ENCODE data around the gene PNPT1. TPM values are rescaled to one million over a fixed set of nuclear protein-coding genes. Genes with fewer than 3 reads are reported as not detected.
"Not testable (repeated sequence)": the region's sequence is repeated elsewhere in the genome, so short reads cannot be mapped to it uniquely, and the experiment has no call there.

The PNPT1 gene
- total RNA-seq, 2 experiments from 2014 or later = 10.2 to 10.3 TPM

DNA sequence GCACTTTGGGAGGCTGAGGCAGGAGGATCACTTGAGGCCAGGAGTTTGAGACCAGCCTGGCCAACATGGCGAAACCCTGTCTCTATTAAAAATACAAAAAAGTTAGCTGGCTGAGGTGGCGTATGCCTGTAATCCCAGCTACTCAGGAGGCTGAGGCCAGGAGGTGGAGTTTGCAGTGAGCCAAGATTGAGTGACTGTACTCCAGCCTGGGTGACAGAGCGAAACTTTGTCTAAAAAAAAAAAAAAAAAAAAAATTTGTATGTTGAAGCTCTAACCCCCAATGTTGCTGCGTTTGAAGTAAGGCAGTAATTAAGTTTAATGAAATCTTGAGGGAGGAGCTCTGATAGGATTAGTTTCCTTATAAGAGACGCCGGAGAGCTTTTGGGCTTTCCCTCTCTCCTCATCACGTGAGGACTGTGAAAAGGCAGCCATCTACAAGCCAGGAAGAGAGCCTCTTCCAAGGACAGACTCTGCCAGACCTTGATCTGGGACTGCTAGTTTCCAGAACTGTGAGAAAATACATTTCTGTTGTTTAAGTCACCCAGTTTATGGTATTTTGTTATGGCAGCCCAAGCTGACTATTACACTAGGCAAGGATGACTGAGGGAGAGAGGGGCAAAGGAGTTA is 11.5 kb upstream of the PNPT1 start:
- ATAC-seq (ENCODE audit: poor library complexity) (no peak), DNase-seq (no peak)
- Mint-ChIP-seq H3K4me1 (ENCODE audit: low read depth) (no peaks in the 10 kb centered on the region), H3K36me3 (ENCODE audit: low read depth) (no peaks in the 10 kb centered on the region), H3K9me3 (no peaks in the 10 kb centered on the region), H3K27ac (no peak overlapping the region), H3K4me3 (no peak overlapping the region), H3K27me3 (peaks cover 24% of the 10 kb centered on the region)
- Histone ChIP-seq H3K36me3 (ENCODE audit: insufficient read depth, low read length) (no peaks in the 10 kb centered on the region), H3K4me1 (ENCODE audit: insufficient read depth, low read length) (no peaks in the 10 kb centered on the region), H3K9me3 (ENCODE audit: control insufficient read depth in 1 of 2, insufficient read depth in 1 of 2, low read length in 2 of 2) (no peaks in the 10 kb centered on the region), H3K4me3 (ENCODE audit: low read length) (no peak overlapping the region), H3K27ac (ENCODE audit: low read depth in 1 of 2, low read length in 2 of 2) (no peak overlapping the region), H3K27me3 (ENCODE audit: control insufficient read depth in 1 of 2, insufficient read depth in 2 of 2, low read length in 2 of 2) (no peaks in the 10 kb centered on the region)
- TF ChIP-seq, protein P1, sequence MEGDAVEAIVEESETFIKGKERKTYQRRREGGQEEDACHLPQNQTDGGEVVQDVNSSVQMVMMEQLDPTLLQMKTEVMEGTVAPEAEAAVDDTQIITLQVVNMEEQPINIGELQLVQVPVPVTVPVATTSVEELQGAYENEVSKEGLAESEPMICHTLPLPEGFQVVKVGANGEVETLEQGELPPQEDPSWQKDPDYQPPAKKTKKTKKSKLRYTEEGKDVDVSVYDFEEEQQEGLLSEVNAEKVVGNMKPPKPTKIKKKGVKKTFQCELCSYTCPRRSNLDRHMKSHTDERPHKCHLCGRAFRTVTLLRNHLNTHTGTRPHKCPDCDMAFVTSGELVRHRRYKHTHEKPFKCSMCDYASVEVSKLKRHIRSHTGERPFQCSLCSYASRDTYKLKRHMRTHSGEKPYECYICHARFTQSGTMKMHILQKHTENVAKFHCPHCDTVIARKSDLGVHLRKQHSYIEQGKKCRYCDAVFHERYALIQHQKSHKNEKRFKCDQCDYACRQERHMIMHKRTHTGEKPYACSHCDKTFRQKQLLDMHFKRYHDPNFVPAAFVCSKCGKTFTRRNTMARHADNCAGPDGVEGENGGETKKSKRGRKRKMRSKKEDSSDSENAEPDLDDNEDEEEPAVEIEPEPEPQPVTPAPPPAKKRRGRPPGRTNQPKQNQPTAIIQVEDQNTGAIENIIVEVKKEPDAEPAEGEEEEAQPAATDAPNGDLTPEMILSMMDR (IDR thresholded peaks at IDR 0.05) = no peak
- intact Hi-C loops (cut with DNase I, micrococcal nuclease) = no loop called here
- ChIA-PET CTCF (no interaction called here), POLR2A (no interaction called here)

DNA sequence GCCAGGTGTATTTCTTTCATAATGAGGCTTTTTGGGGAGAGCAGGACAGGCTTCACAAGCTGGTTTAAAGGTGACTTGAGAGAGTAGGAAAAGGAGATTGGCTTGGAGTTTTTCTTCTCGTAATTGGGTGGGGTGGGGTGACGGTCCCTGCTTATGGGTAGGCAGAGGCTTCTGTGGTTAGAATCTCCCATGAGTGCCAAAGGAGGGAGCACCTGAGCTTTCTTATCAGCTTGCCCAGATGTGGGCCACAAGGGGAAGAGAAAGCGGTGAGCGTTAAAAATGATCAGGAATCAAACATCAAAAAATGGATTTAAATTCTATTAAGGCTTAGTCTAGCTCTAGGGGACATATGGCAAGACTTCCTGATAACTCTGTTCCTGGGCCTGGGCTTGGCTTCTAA is 9.7 kb upstream of the PNPT1 start:
- Mint-ChIP-seq H3K9me3 (no peaks in the 10 kb centered on the region), H3K27me3 (peaks cover 24% of the 10 kb centered on the region), H3K4me1 (ENCODE audit: low read depth) (no peaks in the 10 kb centered on the region), H3K27ac (no peak overlapping the region), H3K36me3 (ENCODE audit: low read depth) (no peaks in the 10 kb centered on the region), H3K4me3 (no peak overlapping the region)
- DNase-seq (no peak), ATAC-seq (ENCODE audit: poor library complexity) (no peak)
- Histone ChIP-seq H3K4me1 (ENCODE audit: insufficient read depth, low read length) (no peaks in the 10 kb centered on the region), H3K4me3 (ENCODE audit: low read length) (no peak overlapping the region), H3K27ac (ENCODE audit: low read depth in 1 of 2, low read length in 2 of 2) (no peak overlapping the region), H3K36me3 (ENCODE audit: insufficient read depth, low read length) (no peaks in the 10 kb centered on the region), H3K9me3 (ENCODE audit: control insufficient read depth in 1 of 2, insufficient read depth in 1 of 2, low read length in 2 of 2) (no peaks in the 10 kb centered on the region), H3K27me3 (ENCODE audit: control insufficient read depth in 1 of 2, insufficient read depth in 2 of 2, low read length in 2 of 2) (no peaks in the 10 kb centered on the region)
- intact Hi-C loops (cut with DNase I, micrococcal nuclease) = no loop called here
- TF ChIP-seq, protein P1 (IDR thresholded peaks at IDR 0.05) = no peak
- CTCF ChIA-PET = interaction anchor here (0.8 kb wide), 1 partner anchor 10 kb away, joined by 3 read pairs; the partner anchor contains the start of gene PNPT1
- POLR2A ChIA-PET = no interaction called here

DNA sequence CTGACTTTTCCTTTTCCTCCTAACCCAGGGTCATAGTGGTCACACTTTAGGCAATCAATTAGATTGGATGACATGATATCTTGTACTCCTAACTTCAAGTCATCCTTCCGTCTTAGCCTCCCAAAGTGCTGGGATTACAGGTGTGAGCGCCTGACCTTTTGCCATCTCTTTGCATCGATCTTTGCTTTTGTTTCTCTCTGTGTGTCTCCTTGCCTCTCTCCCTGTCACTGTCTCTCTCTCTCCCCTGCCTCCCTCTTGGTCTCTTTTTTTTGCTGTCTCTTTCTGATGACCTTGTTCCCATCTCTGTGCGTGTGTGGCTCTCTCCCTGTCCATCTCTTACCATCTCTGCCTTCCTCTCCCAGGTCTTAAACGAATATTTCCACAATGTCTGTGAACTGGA is 904 bp downstream of the PNPT1 start:
- DNase-seq; H3K27me3 ChIP-seq (ENCODE audit: control insufficient read depth in 1 of 2, insufficient read depth in 2 of 2, low read length in 2 of 2); H3K27ac ChIP-seq (ENCODE audit: low read depth in 1 of 2, low read length in 2 of 2); H3K9me3 ChIP-seq (ENCODE audit: control insufficient read depth in 1 of 2, insufficient read depth in 1 of 2, low read length in 2 of 2); H3K27me3 Mint-ChIP-seq; H3K4me1 ChIP-seq (ENCODE audit: insufficient read depth, low read length); H3K9me3 Mint-ChIP-seq; ATAC-seq (ENCODE audit: poor library complexity); H3K36me3 ChIP-seq (ENCODE audit: insufficient read depth, low read length): not testable (repeated sequence)
- ChIA-PET CTCF (interaction anchor here (1.0 kb wide), 1 partner anchor 10 kb away, joined by 3 read pairs; no protein-coding TSS in a partner anchor), POLR2A (interaction anchor here (0.7 to 1.2 kb wide), 2 partner anchors 75 to 173 kb away, joined by 3 to 5 read pairs; partner anchors contain the start of genes CFAP36 and PPP4R3B)
- peaks cover 44% of the 10 kb centered on the region for H3K4me1 Mint-ChIP-seq (ENCODE audit: low read depth)
- H3K27ac Mint-ChIP-seq = peak overlapping the region; percentile 92
- intact Hi-C loops (cut with DNase I, micrococcal nuclease) = loop anchor here in 1 of 2 experiments (5.0 to 10.0 kb wide), 4 partner anchors 175 to 1908 kb away; partner anchors contain the start of genes ASB3, CCDC88A, CFAP36 and EML6
- H3K4me3 ChIP-seq (ENCODE audit: low read length) = peak overlapping the region; percentile 94
- peak overlapping the region; percentile 94 for H3K4me3 Mint-ChIP-seq
- H3K36me3 Mint-ChIP-seq (ENCODE audit: low read depth) = peaks cover 44% of the 10 kb centered on the region

DNA sequence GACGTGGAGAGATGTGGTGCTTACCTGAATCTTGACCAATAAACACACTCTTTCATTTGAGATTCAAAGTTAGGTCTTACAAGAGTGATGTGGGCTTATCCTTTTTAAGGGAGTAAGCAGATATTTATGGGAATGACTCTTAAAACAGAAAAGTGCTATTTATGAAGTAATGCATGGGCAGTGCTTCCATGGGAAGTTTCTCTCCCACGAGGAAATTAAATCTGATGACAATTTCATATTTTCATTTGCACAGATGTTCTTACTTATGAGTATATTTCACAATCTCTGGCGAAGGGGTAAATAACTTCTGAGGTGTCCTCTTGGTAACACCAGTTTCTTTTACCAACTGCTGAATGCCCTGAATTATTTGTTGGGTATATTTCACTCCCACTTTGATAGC is 21.0 kb downstream of the PNPT1 start:
- DNase-seq = no peak
- no peaks in the 10 kb centered on the region for H3K4me1 Mint-ChIP-seq (ENCODE audit: low read depth)

More for the DNA sequence above, 21.0 kb downstream of the PNPT1 start:
- ChIA-PET CTCF (no interaction called here), POLR2A (no interaction called here)
- Mint-ChIP-seq H3K36me3 (ENCODE audit: low read depth) (peaks cover 31% of the 10 kb centered on the region), H3K4me3 (no peak overlapping the region), H3K27me3 (no peaks in the 10 kb centered on the region), H3K27ac (no peak overlapping the region), H3K9me3 (no peaks in the 10 kb centered on the region)
- H3K4me1 ChIP-seq (ENCODE audit: insufficient read depth, low read length) = no peaks in the 10 kb centered on the region
- ATAC-seq (ENCODE audit: poor library complexity) = no peak
- TF ChIP-seq, protein P1 (IDR thresholded peaks at IDR 0.05) = no peak
- no peaks in the 10 kb centered on the region for H3K27me3 ChIP-seq (ENCODE audit: control insufficient read depth in 1 of 2, insufficient read depth in 2 of 2, low read length in 2 of 2)
- no peak overlapping the region for H3K27ac ChIP-seq (ENCODE audit: low read depth in 1 of 2, low read length in 2 of 2)
- no peaks in the 10 kb centered on the region for H3K9me3 ChIP-seq (ENCODE audit: control insufficient read depth in 1 of 2, insufficient read depth in 1 of 2, low read length in 2 of 2)
- intact Hi-C loops (cut with DNase I, micrococcal nuclease) = no loop called here
- H3K4me3 ChIP-seq (ENCODE audit: low read length) = no peak overlapping the region
- peaks cover 37% of the 10 kb centered on the region for H3K36me3 ChIP-seq (ENCODE audit: insufficient read depth, low read length)
